ENCODE results near the gene EPN2.
"Not testable (repeated sequence)": the region's sequence is repeated elsewhere in the genome, so short reads cannot be mapped to it uniquely, and the experiment has no call there.

Gene EPN2

DNA sequence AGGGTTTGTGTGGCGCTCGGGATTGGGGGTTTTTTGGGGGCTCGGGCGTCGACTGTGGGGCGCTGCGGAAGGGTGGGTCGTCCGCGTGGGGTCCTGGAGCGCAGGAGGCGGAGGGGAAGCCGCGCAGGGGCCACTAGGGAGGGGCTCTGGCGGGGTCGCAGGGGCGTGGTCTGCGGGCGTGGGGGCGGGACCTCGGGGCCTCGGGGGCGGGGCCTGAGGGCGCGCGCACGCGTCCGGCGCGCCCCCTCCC, at the start of gene EPN2:
Gene EPN2 (plus strand): TSS at position 228 of the 250 bp plus-strand sequence. CDS start 45,754 bp downstream, outside the sequence.
- in situ Hi-C loops (cut with MboI; ENCODE audit: low sequenced_read_pairs): not testable (repeated sequence)

DNA sequence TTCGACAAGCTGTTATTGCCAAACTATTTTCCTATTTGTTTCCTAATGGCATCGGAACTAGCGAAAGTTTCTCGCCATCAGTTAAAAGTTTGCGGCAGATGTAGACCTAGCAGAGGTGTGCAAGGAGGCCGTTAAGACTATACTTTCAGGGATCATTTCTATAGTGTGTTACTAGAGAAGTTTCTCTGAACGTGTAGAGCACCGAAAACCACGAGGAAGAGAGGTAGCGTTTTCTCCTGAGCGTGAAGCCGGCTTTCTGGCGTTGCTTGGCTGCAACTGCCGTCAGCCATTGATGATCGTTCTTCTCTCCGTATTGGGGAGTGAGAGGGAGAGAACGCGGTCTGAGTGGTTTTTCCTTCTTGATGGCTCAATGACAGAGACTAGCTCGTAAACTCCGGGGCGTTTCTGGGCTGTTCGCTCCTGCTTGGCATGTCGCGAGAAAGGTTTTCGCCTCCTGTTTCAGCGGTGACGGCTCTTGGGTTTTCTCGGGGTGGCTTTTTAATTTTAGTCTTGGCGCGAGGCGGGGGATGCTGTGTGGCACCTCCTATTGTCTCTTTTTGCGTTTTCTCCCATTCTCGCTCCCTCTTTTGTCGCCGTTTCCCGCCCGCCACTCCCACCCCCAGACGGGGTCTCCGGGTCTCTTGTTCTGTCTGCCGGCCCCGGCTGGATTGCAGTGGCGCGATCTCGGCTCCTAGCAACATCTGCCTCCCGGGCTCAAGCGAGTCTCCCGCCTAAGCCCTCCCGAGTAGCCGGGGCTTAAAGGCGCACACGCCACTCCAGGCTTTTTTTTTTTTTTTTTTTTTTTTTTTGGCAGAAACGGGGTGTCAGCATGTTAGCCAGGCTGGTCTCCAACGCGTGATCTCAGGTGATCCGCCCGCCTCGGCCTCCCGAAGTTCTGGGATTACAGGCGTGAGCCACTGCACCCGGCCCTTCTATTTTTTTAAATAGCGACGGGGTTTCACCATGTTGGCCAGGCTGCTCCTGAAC, 49.0 kb upstream of the EPN2 start:
- in situ Hi-C loops (cut with MboI; ENCODE audit: low sequenced_read_pairs): not testable (repeated sequence)

DNA sequence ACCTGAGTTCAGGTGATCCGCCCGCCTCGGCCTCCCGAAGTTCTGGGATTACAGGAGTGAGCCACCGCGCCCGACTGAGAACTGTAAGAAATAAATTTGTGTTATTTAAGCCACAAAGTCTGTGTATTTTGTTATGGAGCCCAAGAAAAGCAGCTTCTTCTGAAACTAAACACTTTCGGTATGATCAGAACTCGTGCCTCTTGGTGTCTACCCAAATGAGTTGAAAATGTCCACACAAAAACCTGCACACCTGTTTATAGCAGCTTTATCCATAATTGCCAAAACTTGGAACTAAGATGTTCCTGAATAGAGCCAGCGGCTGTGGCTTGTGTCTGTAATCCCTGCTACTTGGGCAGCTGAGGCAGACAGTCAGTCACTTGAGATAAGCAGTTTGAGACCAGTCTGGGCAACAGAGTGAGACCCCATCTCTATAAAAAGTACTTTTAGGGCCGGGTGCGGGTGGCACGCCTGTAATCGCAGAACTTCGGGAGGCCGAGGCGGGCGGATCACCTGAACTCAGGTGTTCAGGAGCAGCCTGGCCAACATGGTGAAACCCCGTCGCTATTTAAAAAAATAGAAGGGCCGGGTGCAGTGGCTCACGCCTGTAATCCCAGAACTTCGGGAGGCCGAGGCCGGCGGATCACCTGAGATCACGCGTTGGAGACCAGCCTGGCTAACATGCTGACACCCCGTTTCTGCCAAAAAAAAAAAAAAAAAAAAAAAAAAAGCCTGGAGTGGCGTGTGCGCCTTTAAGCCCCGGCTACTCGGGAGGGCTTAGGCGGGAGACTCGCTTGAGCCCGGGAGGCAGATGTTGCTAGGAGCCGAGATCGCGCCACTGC, 48.1 kb upstream of the EPN2 start:
- in situ Hi-C loops (cut with MboI; ENCODE audit: low sequenced_read_pairs): not testable (repeated sequence)

DNA sequence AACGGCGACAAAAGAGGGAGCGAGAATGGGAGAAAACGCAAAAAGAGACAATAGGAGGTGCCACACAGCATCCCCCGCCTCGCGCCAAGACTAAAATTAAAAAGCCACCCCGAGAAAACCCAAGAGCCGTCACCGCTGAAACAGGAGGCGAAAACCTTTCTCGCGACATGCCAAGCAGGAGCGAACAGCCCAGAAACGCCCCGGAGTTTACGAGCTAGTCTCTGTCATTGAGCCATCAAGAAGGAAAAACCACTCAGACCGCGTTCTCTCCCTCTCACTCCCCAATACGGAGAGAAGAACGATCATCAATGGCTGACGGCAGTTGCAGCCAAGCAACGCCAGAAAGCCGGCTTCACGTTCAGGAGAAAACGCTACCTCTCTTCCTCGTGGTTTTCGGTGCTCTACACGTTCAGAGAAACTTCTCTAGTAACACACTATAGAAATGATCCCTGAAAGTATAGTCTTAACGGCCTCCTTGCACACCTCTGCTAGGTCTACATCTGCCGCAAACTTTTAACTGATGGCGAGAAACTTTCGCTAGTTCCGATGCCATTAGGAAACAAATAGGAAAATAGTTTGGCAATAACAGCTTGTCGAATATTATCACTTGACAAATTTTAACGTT, 47.3 kb upstream of the EPN2 start:
- in situ Hi-C loops (cut with MboI; ENCODE audit: low sequenced_read_pairs): not testable (repeated sequence)

DNA sequence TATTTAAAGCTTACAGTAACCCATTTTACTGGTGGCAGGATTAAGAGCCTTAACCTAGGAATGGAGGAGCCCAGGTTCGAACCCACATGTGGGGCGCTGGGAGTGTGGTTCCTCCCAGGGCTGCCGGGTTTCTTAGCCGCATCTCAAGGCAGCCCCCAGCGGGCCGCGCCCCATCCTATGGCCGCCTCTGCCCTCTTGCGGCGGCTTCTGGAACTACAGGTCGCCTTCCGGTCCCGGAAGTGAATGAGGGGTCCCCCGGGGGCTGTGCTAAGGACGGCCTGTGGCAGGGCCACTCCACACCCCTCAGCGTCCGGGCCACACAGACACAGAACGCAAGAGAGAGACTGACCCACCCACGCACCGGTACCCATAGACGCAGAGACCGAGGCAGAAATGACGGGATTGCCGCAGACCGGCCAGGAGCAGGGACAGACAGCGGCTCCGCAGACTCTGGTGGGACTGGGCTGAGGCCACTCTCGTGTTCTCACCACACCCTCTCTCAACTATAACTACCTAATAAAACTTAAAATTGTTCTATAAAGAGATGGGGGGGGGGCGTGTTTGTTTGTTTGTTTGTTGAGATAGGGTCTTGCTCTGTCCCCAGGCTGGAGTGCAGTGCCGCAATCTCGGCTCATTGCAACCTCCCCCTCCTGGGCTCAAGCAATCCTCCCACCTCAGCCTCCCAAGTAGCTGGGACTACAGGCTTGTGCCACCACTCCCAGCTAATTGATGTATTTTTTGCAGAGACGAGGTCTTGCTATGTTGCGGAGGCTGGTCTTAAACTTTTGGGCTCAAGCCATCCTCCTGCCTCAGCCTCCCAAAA, 40.6 kb upstream of the EPN2 start:
- in situ Hi-C loops (cut with MboI; ENCODE audit: low sequenced_read_pairs): not testable (repeated sequence)

DNA sequence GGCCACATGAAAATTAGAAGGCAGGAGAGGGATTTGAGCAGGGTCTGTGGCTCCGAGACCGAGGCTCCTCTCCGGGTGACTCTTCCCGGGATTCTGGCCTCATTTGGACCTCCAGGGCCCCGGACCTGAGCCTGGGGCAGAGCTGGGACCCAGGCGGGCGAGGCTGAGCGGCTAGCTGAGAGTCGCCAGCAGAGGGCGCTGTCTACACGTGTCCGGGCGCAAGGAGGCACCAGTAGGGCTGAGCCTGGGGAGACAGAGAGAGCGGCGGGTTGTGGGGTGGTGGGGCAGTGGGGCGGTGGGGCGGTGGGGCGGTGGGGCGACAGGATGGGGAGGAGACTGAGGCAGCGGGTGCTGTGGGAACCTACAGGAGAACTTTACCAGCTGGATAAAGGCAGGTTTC, 34.7 kb upstream of the EPN2 start:
- in situ Hi-C loops (cut with MboI; ENCODE audit: low sequenced_read_pairs): not testable (repeated sequence)

DNA sequence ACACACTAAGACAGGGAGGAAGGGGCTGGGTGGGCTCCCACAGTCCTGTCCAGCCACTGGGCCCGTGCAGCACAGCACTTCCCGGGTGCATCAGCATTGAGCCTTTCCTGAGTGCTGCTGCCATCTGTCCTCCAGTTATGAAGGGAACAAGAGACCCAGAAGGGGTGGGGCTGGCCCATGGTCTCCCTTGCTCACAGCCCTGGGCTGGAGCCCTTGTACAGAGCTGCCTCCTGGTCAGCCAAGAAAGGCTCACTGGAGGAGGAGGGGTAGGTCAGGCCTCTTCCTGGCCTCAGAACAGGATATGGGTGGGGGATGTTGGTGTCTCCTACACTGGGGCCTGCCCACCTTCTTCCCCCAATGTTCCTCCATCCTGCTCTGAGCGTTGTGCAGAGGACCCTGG, 33.7 kb upstream of the EPN2 start:
- in situ Hi-C loops (cut with MboI; ENCODE audit: low sequenced_read_pairs): not testable (repeated sequence)

DNA sequence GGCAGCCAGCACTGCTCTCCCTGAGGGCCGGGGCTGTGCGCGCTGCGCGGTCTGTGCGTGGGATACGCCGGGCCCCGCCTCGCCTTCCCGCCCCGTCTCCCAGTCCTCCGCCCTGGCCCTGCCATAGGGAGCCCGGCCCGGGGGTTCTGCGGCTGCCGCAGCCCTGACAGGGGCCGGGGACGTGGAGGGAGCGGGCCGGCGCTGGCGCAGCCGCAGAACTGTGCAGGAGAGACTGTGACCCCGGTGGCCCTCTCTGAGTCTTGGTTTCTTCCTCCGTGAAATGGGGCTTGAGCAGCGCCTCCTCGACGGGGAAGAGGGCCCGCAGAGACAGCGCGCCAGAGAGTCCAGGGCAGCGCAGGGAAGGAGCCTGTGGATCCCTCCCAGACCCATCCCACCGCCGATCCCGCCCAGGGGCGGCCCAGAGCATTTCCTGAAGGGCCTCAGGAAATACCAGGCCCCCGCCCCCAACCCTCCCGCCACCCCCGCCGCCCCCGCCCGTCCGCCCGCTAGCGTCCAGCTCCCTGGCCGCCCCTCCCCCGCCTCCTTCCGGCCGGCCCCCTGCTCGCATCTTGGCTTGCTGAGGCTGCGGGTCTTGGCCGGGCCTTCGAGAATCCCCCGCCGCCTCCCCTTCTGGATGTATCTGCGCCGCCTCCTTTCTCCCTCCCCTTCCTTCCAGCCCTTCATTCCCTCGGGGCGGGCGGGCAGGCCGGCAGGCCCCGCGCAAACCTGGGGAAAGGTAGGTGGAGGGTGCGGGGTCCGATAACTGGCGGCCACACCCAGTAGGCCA, 21.9 kb upstream of the EPN2 start:
- in situ Hi-C loops (cut with MboI; ENCODE audit: low sequenced_read_pairs): not testable (repeated sequence)

DNA sequence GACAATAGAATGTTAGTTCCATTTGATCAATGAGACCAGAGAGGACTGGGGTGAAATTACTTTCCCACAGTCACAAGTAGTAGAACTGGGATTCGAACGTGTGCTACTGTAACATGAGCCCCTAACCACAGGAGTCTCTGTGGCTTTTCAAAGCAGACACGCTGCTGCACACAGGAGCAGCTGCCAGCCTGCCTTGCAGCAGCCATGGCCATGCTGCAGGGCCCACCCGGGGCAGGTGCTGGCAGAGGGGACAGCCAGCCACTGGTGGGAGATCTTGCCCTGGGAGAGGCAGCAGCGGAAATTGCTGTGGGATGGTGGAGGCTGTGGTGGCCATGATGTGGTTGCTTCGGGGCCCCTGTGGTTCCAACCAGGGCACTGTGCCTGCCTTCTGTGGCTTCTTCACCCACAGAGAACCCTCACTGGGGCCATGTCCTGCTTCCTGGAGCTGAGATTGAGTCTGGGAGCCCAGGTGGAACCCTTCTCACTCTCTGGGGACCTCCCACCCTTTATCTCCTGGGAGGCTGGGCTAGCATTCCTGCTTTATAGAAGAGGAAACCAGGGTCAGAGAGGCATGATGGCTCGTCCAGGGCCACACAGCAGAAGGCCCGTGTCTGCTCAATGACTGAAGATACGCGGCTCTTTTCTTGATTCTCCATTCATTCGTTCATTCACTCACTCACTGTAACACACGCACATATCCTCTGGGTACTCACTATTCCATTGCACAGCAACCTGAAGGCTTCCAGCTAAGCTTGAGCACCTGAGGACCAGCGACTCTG, 20.8 kb upstream of the EPN2 start:
- in situ Hi-C loops (cut with MboI; ENCODE audit: low sequenced_read_pairs): not testable (repeated sequence)

DNA sequence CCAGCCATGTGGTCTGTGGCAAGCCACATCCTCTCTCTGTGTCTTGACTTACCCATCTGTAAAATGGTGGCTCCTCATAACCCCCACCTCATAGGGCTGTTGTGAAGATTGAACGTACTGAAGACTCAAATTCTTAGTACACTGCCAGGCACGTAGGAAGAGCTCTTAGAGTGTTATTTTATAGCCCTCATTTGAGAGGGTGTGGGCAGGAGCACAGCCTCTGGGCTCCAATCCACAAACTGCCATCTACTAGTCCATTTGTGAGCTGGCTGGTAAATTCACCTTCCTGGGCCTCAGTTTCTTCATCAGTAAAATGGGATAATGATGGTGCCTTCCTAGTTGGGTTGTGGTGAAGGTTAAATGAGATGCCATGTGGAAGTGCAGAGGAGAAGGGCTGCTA, 18.3 kb upstream of the EPN2 start:
- in situ Hi-C loops (cut with MboI; ENCODE audit: low sequenced_read_pairs): not testable (repeated sequence)

DNA sequence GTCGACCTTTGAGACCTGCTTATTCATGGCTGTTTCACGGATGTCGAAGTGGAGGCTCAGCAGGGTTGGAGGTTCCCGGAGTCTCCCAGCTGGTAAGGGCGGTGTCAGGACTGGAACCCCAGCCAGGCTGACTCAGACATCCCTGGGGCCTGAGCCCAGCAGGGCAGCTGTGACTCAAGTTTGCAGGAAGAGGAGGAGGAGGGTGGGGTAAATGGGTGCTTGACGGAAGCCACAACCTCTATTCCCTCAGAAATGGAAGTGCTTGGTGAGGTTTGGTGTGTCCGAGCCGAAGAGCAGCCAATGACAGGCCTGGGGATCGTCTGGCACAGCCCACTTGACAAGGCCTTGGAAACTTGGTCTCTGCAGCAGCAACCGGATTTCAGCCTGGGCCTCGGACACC, 17.8 kb upstream of the EPN2 start:
- in situ Hi-C loops (cut with MboI; ENCODE audit: low sequenced_read_pairs): not testable (repeated sequence)

DNA sequence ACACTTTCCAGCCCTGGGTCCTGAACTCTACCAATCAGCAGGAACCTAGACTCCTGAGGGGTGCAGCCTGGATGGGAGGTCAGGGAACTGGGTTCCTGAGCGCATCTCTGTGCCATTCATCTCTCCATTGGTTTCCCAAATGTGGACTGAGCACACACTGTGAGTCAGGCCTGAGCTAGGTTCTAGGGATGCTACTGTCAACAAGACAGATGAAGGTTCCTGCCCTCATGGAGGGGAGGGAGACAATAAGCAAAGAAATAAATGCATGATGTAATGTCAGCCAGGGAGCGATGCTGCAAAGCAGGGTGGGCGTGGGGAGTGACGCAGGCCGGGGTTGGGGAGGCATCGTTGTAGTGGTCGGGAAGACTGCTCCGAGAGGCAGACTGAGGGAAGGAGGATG, 17.0 kb upstream of the EPN2 start:
- in situ Hi-C loops (cut with MboI; ENCODE audit: low sequenced_read_pairs): not testable (repeated sequence)

DNA sequence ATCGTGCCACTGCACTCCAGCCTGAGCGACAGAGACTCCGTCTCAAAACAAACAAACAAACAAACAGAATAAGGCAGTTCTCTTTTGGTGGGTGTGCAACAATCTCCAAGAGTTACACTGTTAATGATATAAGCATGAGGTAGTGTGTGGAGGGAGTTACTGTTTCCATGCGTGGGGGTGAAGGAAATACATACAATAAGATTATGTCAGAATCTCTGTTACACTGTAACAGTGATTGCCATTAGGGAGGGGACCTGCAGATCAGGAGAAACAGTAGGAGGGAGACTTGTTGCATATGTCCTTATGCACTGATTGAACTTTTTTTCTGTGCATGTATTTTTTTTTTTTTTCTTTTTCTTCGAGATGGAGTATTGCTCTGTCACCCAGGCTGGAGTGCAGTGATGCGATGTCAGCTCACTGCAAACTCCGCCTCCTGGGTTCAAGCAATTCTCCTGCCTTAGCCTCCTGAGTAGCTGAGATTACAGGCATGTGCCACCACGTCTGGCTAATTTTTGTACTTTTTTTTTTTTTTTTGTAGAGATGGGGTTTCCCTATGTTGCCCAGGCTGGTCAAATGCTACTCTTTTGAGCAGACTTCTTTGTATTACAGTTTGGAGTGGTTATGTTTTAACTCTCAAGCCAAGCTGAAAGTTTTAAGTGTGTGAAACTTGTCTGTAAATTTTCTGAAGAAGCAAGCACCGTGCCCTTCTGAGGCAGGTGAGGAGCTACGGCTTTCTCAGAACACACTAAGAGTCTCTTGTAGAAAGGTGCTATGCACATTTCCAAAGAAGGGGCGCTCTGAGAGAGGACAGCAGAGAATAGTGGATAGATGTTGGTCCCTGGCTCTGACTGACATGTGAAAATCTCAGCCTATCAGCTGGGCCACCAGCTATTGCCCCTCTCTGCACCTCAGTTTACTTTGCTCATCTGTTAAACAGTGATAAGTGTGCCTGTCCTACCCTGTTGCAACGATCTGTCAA, 10.3 kb upstream of the EPN2 start:
- in situ Hi-C loops (cut with MboI; ENCODE audit: low sequenced_read_pairs): not testable (repeated sequence)

DNA sequence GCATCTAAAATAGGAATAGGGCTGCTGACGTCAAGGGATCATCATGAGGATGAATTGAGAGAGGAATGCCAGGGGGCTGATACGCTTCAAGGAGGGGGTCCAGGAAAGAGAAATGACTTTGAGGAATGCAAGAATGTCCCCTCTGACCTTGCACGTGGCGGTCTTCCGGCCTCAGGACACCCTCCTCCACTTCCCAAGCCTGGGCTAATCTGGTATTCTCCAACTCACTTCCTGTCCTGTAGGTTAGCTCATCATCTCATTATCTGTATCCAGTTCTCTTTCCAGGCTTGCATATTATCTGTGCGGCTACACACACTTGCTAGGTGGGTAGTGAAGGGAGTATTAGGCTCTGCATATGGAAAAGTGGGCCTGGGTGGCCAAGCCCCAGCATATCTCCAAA, 2.5 kb upstream of the EPN2 start:
- in situ Hi-C loops (cut with MboI; ENCODE audit: low sequenced_read_pairs): not testable (repeated sequence)

DNA sequence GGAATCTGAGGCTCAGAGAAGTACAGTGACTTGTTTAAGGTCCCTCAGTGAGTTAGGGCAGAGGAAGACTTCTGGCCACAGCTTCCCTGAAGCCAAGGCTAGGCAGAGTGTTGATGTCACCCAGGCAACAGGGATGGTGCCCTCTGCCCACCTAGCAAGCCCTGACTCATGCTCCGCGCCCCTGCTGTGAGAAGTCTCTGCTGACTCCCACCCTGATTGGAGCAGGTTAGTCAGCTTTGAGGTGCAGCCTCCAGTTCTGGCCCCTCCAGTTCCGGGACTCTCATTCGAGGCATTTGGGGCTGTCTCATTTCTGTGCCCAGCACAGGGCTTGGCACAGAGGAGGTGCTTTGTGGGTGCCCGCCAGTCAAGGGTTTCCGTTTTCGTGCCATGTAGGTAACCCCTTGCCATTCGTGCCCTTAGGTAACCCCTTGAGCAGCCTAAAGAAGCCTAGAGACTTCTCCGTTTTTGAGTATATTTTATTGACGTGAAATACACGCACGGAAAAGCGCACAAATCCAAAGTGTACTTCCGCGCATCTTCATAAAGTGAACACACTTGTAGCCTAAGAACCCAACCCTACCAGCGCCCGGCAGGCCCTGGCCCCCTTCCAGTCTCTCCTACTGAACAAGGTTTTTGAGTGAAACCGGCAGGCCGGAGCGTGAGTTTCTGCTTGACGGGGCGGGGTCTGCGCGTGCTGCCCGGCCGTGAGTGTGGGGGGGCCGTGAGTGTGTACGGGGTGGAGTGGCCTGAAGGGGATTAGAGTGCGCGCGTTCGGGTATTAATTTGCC, 621 bp upstream of the EPN2 start:
- in situ Hi-C loops (cut with MboI; ENCODE audit: low sequenced_read_pairs): not testable (repeated sequence)

DNA sequence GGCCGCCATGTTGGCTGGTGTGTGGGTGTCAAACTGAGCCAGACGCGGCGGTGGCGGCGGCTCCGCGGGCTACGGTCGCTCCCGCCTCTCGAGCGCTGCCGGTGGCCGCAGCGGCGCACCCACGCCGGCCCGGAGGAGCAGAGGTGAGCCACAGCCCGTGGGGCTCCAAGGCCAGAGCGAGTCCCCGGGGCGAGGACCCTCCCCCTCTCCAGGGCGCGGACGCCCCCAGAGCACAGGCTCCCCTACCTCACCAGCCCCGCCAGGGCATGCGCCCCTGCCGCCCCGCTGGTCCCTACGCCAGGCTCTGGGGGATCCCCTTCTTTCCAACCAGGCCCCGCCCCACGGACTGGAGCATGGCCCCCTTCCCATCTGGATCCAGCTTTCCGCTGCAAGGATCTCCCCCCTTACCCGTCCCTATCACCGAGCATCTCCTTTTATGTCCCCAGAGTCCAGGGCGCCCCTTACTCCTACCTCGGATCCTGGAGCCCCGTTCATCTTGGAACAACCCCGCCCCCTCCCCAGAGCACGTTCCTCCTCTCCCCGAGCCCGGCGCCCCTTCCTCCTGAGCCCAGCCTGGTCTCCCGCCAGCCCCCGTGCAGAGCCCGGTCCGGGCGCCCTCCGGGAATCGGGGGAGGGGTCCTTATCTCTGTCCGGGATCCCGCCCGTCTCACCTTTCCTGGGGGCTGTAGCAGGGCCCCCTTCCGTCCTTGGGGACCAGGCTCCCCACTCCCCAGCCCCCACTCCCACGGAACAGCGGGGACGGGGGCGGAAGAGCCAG, 412 bp downstream of the EPN2 start:
- in situ Hi-C loops (cut with MboI; ENCODE audit: low sequenced_read_pairs): no loop called here

DNA sequence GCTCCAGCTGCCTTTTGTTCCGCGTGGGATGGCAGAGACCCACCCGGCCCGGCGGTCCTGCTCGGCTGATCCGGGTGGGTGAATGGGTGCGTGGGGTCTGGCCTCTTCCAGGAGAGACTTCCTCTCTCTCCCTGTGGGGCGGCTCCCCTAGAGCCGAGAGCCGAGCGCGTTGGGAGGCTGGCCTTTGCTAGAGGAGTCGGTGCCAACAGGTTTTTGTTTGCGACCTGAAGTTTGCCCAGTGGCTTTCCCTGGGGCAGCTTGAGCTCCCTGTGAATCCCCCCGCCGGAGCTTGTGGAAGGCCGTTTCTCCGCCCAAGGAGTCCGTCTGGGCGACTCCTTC, 970 bp downstream of the EPN2 start:
- in situ Hi-C loops (cut with MboI; ENCODE audit: low sequenced_read_pairs): no loop called here

Data from HL-60/S4 treated with phorbol 12-myristate 13-acetate at 8.2 ng/mL for 4 days and 3 days (cell line).